NCI-H460 (cell line): ENCODE data around the gene COX4I1. TPM values are rescaled to one million over a fixed set of nuclear protein-coding genes. Genes with fewer than 3 reads are reported as not detected.

Experiments
- DNase-seq: peaks from one replicate; pipeline ENCODE4 v3.0.0-alpha.2; 2016; ENCODE audit warnings: low read depth; ENCODE audit errors: extremely low read depth
- total RNA-seq: library from RNA; depleted of rRNA; stranded (reverse); fragments of >200 nt; shearing (Covaris generic); gene quantifications from 2 replicates; pipeline ENCODE4 v1.2.3, GENCODE V29; 2014

Gene COX4I1
- total RNA-seq, 1 experiment from 2014 or later = 498 TPM

- DNase-seq = no peak
Measured at GRCh38 chr16:85838381-85838780, 38.9 kb downstream of the COX4I1 start.

DNA sequence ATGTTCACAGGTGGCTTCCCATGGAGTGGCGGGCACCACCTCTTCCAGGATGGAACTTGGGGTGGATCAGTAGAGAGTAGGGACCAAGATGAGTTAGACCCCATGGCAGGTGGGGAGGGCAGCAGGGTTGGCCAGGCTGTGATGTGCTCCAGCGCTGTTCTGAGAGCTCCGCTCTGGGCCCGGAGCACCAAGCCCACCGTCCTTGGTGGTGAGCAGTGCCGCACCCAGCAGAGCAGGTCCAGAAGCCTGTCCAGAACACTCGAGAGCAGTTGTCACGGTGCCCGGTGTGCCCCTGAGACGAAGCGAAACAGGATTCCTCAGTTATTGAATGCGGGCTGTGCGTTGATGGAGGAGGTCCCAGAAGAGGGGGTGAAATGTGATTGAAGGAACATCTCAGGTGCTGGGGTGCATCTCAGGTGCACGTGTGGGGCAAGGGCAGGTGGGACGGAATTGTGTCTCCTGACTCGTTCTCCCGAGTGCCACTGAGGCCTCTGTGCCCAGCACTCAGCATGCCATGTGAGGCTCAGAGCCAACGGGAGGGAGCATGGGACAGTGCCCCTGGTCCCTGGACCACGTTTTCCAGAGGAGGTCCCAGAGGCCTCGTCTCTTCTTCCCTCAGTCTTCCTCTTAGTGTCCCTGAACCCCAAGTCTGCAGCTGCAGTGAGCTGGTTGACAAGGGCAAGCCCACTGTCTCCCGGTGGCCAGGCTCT, 39.5 kb downstream of the COX4I1 start:
- DNase-seq = no peak

DNA sequence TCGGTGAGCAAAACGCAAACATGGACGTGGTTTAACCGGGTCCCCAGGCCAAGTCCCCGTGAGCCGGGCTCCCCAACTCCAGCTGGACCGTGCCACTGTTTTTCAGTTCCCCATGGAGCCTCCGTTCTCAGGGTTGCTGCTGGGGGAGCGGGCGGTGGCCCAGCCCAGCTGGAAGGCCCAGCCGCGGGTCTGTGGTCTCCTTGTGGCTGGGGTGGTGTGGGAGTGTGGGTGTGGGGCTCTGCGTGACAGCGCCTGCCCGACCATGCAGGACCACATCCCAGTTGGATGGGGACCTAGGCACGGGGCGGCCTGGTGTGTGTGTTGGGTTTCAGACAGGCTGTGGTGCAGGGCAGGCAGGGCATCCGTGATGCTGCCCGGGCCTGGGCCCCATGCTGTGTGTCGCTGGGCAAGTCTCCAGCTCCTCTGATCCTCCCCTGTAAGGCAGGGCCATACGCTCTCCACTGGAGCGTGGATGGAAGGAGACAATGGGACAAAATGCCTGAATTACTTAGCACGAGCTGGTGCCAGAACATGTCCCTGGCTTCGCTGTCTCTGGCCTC, 40.3 kb downstream of the COX4I1 start:
- DNase-seq = no peak

DNA sequence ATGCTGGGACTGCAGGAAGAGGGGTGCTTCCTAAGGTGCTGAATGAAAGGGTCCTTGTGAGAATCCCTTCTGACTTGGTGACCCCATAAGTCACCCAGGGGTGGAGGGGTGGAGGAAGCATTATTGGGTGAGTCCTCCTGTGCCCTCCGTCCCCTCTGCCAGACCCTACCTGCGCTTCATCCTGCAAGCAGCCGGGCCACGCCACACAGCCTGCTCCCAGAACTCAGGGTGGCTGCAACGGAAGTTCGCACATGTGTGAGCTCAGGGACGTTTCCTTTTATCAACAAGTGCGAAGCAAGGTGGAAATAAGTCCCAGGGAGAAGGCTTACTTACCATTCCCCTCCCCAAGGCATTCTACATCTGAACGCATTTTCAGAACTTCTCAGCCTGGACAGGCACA, 40.9 kb downstream of the COX4I1 start:
- DNase-seq = no peak

DNA sequence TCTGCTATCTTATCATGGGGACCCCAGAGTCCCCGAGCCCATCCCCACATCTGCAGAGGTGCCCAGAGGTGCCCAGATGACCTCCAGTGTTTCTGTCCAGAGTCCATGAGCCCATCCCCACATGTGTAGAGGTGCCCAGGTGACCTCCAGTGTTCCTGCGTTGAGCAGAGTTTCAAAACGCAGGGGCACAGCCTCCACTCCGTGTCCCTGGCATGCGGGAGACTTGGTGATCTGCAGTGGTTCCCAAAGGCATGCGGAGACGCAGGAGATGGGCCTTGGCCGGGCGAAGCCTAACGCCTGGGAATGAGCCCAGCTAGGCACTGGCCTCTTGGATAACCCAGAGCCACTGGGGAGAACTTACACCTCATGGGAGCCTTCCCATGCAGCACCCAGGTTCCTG, 41.3 kb downstream of the COX4I1 start:
- DNase-seq = no peak

- no peak for DNase-seq
Measured at GRCh38 chr16:85842435-85842834, 42.9 kb downstream of the COX4I1 start.

GRCh38 chr16:85842848-85843247, 43.4 kb downstream of the COX4I1 start:
- no peak for DNase-seq

DNA sequence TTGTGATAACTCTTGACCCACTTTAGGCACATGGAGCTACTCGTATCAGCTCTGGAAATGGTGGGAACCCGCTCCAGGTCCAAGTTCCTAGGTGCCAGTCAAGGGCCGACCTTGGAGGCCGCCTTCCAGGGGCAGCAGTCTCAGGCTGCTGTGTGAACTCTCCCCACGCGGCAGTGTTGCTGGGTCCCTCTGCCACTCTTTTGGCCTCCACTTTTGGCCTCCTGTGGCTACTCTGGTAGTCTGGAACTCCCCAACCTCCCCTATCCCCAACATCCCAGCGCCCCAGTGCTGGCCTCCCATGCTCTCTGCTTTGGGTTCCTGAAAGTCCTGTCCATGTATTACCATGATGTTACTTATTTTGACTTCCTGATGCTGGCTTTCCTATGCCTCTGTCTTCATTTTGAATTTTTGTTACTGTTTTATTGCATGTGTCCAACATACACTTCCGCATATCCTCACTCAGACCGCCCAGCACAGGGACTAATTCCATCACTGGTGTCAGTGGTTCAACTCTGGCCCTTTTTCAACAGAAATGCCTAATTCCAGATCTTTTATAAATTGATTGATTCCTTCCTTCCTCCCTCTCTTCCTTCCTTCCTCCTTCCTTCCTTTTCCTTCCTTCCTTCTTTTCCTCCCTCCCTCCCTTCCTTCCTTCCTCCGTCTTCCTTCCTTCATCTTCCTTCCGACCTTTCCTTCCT, 44.1 kb downstream of the COX4I1 start:
- no peak for DNase-seq

DNA sequence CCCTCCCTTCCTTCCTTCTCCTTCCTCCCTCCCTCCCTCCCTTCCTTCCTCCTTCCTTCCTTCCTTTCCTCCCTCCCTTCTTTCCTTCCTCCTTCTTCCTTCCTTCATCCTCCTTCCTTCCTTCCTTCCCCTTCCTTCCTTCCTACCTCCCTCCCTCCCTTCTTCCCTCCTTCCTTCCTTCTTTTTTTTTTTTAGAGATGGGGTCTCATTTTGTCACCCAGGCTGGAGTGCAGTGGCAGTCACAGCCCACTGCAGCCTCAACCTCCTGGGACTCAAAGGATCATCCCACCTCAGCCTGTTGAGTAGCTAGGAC, 44.6 kb downstream of the COX4I1 start:
- DNase-seq = no peak

DNA sequence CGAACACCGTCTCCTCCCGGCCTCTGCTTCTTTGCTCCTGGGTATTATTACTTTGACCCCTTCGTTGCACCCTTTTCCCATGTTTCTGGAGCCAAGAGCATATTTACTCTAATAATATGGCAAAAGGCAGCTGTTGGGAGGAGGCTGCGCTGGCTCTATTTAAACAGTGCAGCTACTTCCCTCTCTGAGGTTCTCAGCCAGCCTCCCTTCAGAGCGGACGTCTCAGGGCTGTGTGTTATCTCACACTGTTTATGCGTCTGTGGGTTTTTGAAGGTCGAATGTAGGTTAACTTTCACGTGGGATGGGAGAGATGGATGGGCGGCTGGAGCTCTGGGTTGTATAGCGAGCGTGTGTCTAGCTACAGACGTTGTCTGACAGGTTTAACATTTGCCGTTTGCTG, 45.3 kb downstream of the COX4I1 start:
- DNase-seq = no peak

DNA sequence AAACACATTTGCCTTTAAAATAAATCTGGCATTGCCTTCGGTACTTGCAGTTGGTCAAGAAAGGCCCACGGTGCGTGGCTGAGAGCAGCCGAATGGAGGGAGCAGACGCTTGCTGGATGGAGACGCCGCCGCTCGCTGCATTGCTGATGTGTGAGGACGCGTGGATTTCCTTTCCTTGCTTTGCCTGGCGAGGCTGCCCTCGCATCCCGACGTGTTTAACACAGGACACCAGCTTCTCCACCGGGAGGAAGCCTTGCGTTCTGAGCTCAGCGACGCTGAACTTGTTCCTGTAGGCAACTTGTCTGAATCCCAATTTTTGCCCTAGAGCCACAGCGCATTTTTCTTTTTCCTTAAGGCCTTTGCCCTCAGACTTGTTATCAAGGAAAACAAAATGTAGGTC, 45.8 kb downstream of the COX4I1 start:
- no peak for DNase-seq

DNA sequence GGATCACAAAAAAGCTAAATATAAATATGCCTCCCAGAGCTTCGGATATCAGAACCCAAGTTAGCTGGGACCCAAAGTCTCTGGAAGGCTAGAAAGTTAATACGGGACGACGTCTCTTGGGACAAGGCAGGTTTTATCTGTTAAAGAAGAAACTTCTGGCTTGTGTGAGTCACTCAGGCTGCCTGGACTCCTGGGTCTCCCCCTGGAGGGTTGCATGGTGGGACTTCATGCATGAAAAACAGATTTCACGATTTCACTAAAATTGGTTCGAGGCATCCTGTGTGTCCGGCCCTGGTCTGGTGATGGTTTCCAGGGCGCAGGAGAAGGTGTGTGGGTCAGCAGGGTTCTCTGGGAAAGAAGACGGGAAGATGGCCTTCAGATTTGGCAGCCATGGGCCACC, 47.0 kb downstream of the COX4I1 start:
- no peak for DNase-seq

GRCh38 chr16:85847036-85847435, 47.5 kb downstream of the COX4I1 start:
- no peak for DNase-seq

GRCh38 chr16:85847681-85848601, 48.4 kb downstream of the COX4I1 start:
- no peak for DNase-seq

- DNase-seq = no peak
Measured at GRCh38 chr16:85848986-85849385, 49.5 kb downstream of the COX4I1 start.

DNA sequence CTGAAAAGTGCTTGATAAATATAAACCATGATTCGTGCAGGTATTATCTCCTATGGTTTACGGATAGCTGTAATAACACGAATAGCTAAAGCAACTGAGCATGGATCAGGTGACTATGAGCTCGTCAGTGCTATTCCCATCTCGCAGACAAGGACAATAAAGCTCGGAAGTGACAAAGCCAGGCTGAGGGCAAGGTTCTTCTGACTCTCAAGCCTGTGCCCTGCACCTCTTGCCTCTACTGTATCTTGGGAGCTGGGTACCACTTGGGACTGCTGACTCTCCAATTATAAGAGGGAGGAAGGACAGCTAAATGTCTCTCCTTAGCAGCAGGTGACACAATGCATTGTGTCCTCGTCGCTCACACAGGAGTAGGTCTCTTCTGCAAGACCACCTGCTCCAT, 49.9 kb downstream of the COX4I1 start:
- DNase-seq = no peak

- no peak for DNase-seq
Measured at GRCh38 chr16:85850344-85850880, 50.9 kb downstream of the COX4I1 start.

DNA sequence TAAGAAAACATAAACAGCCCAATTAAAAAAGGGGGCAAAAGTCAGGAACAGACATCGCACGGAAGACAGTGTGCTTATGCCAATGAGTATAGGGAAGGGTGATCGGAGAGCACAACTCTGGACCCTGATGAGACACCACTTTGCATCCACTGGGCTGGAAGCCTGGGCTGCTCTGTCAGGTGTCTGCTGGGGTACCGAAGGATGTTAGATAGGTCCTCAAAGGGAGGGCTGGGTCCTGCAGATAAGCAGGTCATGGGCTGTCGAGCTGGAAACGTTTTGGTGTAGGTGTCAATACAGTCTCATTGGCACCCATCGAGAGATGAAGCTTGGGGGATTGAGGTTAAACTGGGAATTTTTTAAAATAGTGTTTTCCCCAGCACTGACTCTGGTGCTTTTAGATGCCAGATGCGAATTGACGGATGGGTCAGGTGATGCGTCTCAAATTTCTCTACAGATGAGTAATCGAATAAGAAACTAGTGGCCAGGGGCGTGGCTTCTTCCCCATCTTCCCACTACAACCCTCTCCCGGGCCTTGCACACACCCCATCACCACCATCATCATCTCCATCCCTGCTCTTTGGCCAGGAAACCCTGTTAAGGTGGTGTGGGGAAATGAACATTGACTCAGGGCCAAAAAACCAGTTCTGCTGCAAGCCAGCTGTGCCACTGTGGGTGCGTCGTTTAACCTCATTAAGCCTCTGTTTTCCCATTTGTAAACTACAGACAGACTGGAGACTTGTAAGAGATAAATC, 51.7 kb downstream of the COX4I1 start:
- no peak for DNase-seq

GRCh38 chr16:85853547-85854545, 54.4 kb downstream of the COX4I1 start:
- DNase-seq = no peak
